GM19239 (cell line): ENCODE results near the gene ATG7.
"Not testable (repeated sequence)": the region's sequence is repeated elsewhere in the genome, so short reads cannot be mapped to it uniquely, and the experiment has no call there.

Experiments used
- DNase-seq: peaks from one replicate; pipeline ENCODE4 v3.0.0; 2011; ENCODE audit warnings: low spot score; ENCODE audit not compliant: insufficient read length
- FAIRE-seq: peaks from 2 replicates; lab custom pipeline; 2011; peaks lifted over from hg19 to GRCh38; lab: Jason Lieb, UNC

The ATG7 gene

GRCh38 chr3:11522953-11523571 is 250.9 kb downstream of the ATG7 start:
- FAIRE-seq (no peak), DNase-seq (no peak)

GRCh38 chr3:11523572-11524101 is 251.4 kb downstream of the ATG7 start:
- DNase-seq (no peak), FAIRE-seq (no peak)

GRCh38 chr3:11526121-11526520 is 253.9 kb downstream of the ATG7 start:
- DNase-seq, FAIRE-seq: not testable (repeated sequence)

GRCh38 chr3:11529281-11529680 is 257.1 kb downstream of the ATG7 start:
- FAIRE-seq: no peak
- DNase-seq: no peak

GRCh38 chr3:11530153-11530721 is 258.0 kb downstream of the ATG7 start:
- no peak for FAIRE-seq
- no peak for DNase-seq

GRCh38 chr3:11532931-11533391 is 260.8 kb downstream of the ATG7 start:
- DNase-seq: no peak
- FAIRE-seq: no peak

GRCh38 chr3:11534011-11534792 is 262.0 kb downstream of the ATG7 start:
- DNase-seq: no peak
- FAIRE-seq: no peak

- FAIRE-seq: no peak
Measured at GRCh38 chr3:11534793-11535101, 262.6 kb downstream of the ATG7 start.

GRCh38 chr3:11535243-11535960 is 263.2 kb downstream of the ATG7 start:
- DNase-seq (no peak), FAIRE-seq (no peak)

More at GRCh38 chr3:11534793-11535101, 262.6 kb downstream of the ATG7 start:
- DNase-seq: no peak

- DNase-seq (no peak), FAIRE-seq (no peak)
Measured at GRCh38 chr3:11536132-11536935, 264.1 kb downstream of the ATG7 start.

GRCh38 chr3:11536936-11537612 is 264.9 kb downstream of the ATG7 start:
- no peak for FAIRE-seq

GRCh38 chr3:11538581-11538980 is 266.4 kb downstream of the ATG7 start:
- FAIRE-seq: no peak
- DNase-seq: no peak

More at GRCh38 chr3:11536936-11537612, 264.9 kb downstream of the ATG7 start:
- DNase-seq: no peak

GRCh38 chr3:11539218-11539617 is 267.0 kb downstream of the ATG7 start:
- DNase-seq (no peak), FAIRE-seq (no peak)

GRCh38 chr3:11539677-11540076 is 267.5 kb downstream of the ATG7 start:
- DNase-seq: no peak
- no peak for FAIRE-seq

GRCh38 chr3:11541321-11542303 is 269.4 kb downstream of the ATG7 start:
- DNase-seq (no peak), FAIRE-seq (no peak)

GRCh38 chr3:11542551-11542950 is 270.4 kb downstream of the ATG7 start:
- DNase-seq: no peak
- FAIRE-seq: no peak

- no peak for DNase-seq
- FAIRE-seq: no peak
Measured at GRCh38 chr3:11543141-11543947, 271.1 kb downstream of the ATG7 start.
